Esophagus squamous epithelium (tissue), 4 donors: Measurements from ENCODE around the gene OR4F16.
"Not testable (repeated sequence)": the region's sequence is repeated elsewhere in the genome, so short reads cannot be mapped to it uniquely, and the experiment has no call there.

Experiments
- POLR2A ChIP-seq, 4 donors: fragments of 450-650 bp; IDR thresholded peaks; one replicate each; pipeline ENCODE4 v1.6.1; 2017; ENCODE audit warnings: antibody characterized with exemption in 4 of 4, mild to moderate bottlenecking in 4 of 4, moderate library complexity in 3 of 4
- TF ChIP-seq, protein P1 (sequence below), 6 experiments: fragments of 450-650 bp in 4 of 6; fragments of 200-600 bp in 2 of 6; sonication (generic) in 2 of 6; IDR thresholded peaks; one replicate each; pipeline ENCODE4 v1.5.1; 2016 to 2019; ENCODE audit warnings: antibody characterized with exemption in 6 of 6, mild to moderate bottlenecking in 4 of 6, moderate library complexity in 4 of 6

DNA sequence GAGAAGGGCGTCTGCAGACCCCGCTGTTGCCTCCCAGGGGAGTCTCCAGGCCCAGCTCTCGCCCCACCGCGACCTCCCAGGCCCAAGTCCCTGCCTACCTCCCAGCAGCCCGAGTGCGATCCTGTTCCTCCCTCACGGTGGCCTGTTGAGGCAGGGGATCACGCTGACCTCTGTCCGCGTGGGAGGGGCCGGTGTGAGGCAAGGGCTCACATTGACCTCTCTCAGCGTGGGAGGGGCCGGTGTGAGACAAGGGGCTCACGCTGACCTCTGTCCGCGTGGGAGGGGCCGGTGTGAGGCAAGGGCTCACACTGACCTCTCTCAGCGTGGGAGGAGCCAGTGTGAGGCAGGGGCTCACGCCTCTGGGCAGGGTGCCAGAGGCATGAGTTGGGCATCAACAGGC is 40.6 kb upstream of the OR4F16 start:
- TF ChIP-seq, protein P1, sequence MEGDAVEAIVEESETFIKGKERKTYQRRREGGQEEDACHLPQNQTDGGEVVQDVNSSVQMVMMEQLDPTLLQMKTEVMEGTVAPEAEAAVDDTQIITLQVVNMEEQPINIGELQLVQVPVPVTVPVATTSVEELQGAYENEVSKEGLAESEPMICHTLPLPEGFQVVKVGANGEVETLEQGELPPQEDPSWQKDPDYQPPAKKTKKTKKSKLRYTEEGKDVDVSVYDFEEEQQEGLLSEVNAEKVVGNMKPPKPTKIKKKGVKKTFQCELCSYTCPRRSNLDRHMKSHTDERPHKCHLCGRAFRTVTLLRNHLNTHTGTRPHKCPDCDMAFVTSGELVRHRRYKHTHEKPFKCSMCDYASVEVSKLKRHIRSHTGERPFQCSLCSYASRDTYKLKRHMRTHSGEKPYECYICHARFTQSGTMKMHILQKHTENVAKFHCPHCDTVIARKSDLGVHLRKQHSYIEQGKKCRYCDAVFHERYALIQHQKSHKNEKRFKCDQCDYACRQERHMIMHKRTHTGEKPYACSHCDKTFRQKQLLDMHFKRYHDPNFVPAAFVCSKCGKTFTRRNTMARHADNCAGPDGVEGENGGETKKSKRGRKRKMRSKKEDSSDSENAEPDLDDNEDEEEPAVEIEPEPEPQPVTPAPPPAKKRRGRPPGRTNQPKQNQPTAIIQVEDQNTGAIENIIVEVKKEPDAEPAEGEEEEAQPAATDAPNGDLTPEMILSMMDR (IDR thresholded peaks at IDR 0.05): not testable (repeated sequence)
- TF ChIP-seq POLR2A (IDR thresholded peaks at IDR 0.05): not testable (repeated sequence)
